Nephron (organoid): ENCODE data around the gene LGR6.

Source experiments
- H3K27ac Mint-ChIP-seq, 3 experiments: 2 replicates each; pipeline ENCODE4 v1.8.0; 2020; ENCODE audit warnings: mixed read lengths in 3 of 3, mild to moderate bottlenecking in 2 of 3, moderate library complexity in 1 of 3
- H3K27me3 Mint-ChIP-seq: 2 replicates; pipeline ENCODE4 v1.8.0; 2021; ENCODE audit warnings: low read depth, mild to moderate bottlenecking, moderate library complexity, mixed read lengths
- H3K36me3 Mint-ChIP-seq: 2 replicates; pipeline ENCODE4 v1.8.0; 2020; ENCODE audit warnings: low read depth, mixed read lengths
- H3K4me1 Mint-ChIP-seq: 2 replicates; pipeline ENCODE4 v1.8.0; 2020; ENCODE audit warnings: mixed read lengths
- H3K4me3 Mint-ChIP-seq, 3 experiments: 2 replicates each; pipeline ENCODE4 v1.8.0; 2020; ENCODE audit warnings: mild to moderate bottlenecking in 3 of 3, mixed read lengths in 3 of 3, moderate library complexity in 2 of 3
- H3K9me3 Mint-ChIP-seq: 2 replicates; pipeline ENCODE4 v1.8.0; 2020; ENCODE audit warnings: mixed read lengths
- CTCF ChIP-seq, 3 experiments: fragments of 200-600 bp; sonication (generic); IDR thresholded peaks; one replicate each; pipeline ENCODE4 v1.5.0; 2021; ENCODE audit warnings: antibody characterized with exemption in 3 of 3; ENCODE audit not compliant: unreplicated experiment in 3 of 3

Gene LGR6

GRCh38 chr1:202168861-202169260 lies 24.7 kb upstream of the LGR6 start:
- Mint-ChIP-seq H3K27ac (no peak overlapping the region), H3K27me3 (peaks cover 13% of the 10 kb centered on the region), H3K9me3 (no peaks in the 10 kb centered on the region), H3K36me3 (no peaks in the 10 kb centered on the region), H3K4me1 (peaks cover 35% of the 10 kb centered on the region), H3K4me3 (no peak overlapping the region)
- TF ChIP-seq CTCF (IDR thresholded peaks at IDR 0.05; ENCODE audit: unreplicated experiment in 3 of 3), result no peak

- no peak overlapping the region for H3K4me3 Mint-ChIP-seq
Observed at GRCh38 chr1:202170726-202171125, 22.9 kb upstream of the LGR6 start.

GRCh38 chr1:202171292-202172014 lies 22.1 kb upstream of the LGR6 start:
- H3K27ac Mint-ChIP-seq, result no peak overlapping the region
- no peak for TF ChIP-seq CTCF (IDR thresholded peaks at IDR 0.05; ENCODE audit: unreplicated experiment in 3 of 3)
- H3K4me3 Mint-ChIP-seq, result no peak overlapping the region
- H3K4me1 Mint-ChIP-seq, result peaks cover 21% of the 10 kb centered on the region
- no peaks in the 10 kb centered on the region for H3K36me3 Mint-ChIP-seq
- no peaks in the 10 kb centered on the region for H3K9me3 Mint-ChIP-seq
- peaks cover 8% of the 10 kb centered on the region for H3K27me3 Mint-ChIP-seq

More at GRCh38 chr1:202170726-202171125, 22.9 kb upstream of the LGR6 start:
- Mint-ChIP-seq H3K36me3 (no peaks in the 10 kb centered on the region), H3K27me3 (peaks cover 8% of the 10 kb centered on the region), H3K27ac (no peak overlapping the region), H3K9me3 (no peaks in the 10 kb centered on the region), H3K4me1 (peaks cover 27% of the 10 kb centered on the region)
- TF ChIP-seq CTCF (IDR thresholded peaks at IDR 0.05; ENCODE audit: unreplicated experiment in 3 of 3), result no peak

GRCh38 chr1:202172015-202172355 lies 21.6 kb upstream of the LGR6 start:
- no peak for TF ChIP-seq CTCF (IDR thresholded peaks at IDR 0.05; ENCODE audit: unreplicated experiment in 3 of 3)
- Mint-ChIP-seq H3K4me3 (no peak overlapping the region), H3K9me3 (no peaks in the 10 kb centered on the region), H3K4me1 (peaks cover 16% of the 10 kb centered on the region), H3K36me3 (no peaks in the 10 kb centered on the region), H3K27me3 (peaks cover 8% of the 10 kb centered on the region), H3K27ac (no peak overlapping the region)

GRCh38 chr1:202173993-202174392 lies 19.6 kb upstream of the LGR6 start:
- Mint-ChIP-seq H3K4me3 (no peak overlapping the region), H3K36me3 (no peaks in the 10 kb centered on the region), H3K27ac (no peak overlapping the region), H3K9me3 (no peaks in the 10 kb centered on the region), H3K27me3 (peaks cover 8% of the 10 kb centered on the region), H3K4me1 (no peaks in the 10 kb centered on the region)
- no peak for TF ChIP-seq CTCF (IDR thresholded peaks at IDR 0.05; ENCODE audit: unreplicated experiment in 3 of 3)
